HepG2 (cell line): ENCODE measurements around the gene RPS27L. TPM values are rescaled to one million over a fixed set of nuclear protein-coding genes. Genes with fewer than 3 reads are reported as not detected.
A peak's percentile ranks its signal among the peaks of the same experiment; 100 is the strongest.

ENCODE experiments used
- FOXA3 ChIP-seq: IDR thresholded peaks from 2 replicates; pipeline ENCODE4 v1.6.1; 2016; ENCODE audit warnings: missing genetic modification reagents, missing compliant biosample characterization
- KAT8 ChIP-seq: IDR thresholded peaks from 2 replicates; pipeline ENCODE4 v1.6.1; 2016; ENCODE audit warnings: missing genetic modification reagents, missing compliant biosample characterization
- LBX2 ChIP-seq: sonication (generic); formaldehyde crosslinking; IDR thresholded peaks from 2 replicates; pipeline ENCODE4 v1.5.0; 2020; ENCODE audit warnings: missing genetic modification reagents, mild to moderate bottlenecking, borderline replicate concordance
- MTA1 ChIP-seq: sonication (generic); formaldehyde crosslinking; IDR thresholded peaks from 2 replicates; pipeline ENCODE4 v1.4.0; 2020; ENCODE audit warnings: missing genetic modification reagents, mild to moderate bottlenecking, borderline replicate concordance
- MTF1 ChIP-seq: sonication (generic); formaldehyde crosslinking; IDR thresholded peaks from 2 replicates; pipeline ENCODE4 v1.5.0; 2020; ENCODE audit warnings: missing genetic modification reagents
- MXD4 ChIP-seq: IDR thresholded peaks from 2 replicates; pipeline ENCODE4 v1.6.1; 2016; ENCODE audit warnings: mild to moderate bottlenecking, missing biosample characterization, missing genetic modification reagents
- PBX3 ChIP-seq: sonication (generic); formaldehyde crosslinking; IDR thresholded peaks from 2 replicates; pipeline ENCODE4 v1.8.1; 2023; ENCODE audit warnings: missing genetic modification reagents, inconsistent platforms, borderline replicate concordance
- PHF8 ChIP-seq: sonication (generic); formaldehyde crosslinking; IDR thresholded peaks from 2 replicates; pipeline ENCODE4 v1.5.0; 2020; ENCODE audit warnings: missing genetic modification reagents
- RAD51 ChIP-seq: fragments of 450-650 bp; IDR thresholded peaks from 2 replicates; pipeline ENCODE4 v1.6.1; 2016; ENCODE audit warnings: borderline replicate concordance
- TFDP1 ChIP-seq: IDR thresholded peaks from 2 replicates; pipeline ENCODE4 v1.6.1; 2016; ENCODE audit warnings: missing compliant biosample characterization, missing genetic modification reagents, borderline replicate concordance
- TP53 ChIP-seq: sonication (generic); formaldehyde crosslinking; conservative IDR thresholded peaks from 2 replicates; pipeline ENCODE4 v1.4.0; 2020; ENCODE audit warnings: missing genetic modification reagents
- XBP1 ChIP-seq: sonication (generic); formaldehyde crosslinking; IDR thresholded peaks from 2 replicates; pipeline ENCODE4 v1.5.0; 2020; ENCODE audit warnings: missing genetic modification reagents
- ZBTB4 ChIP-seq: sonication (generic); formaldehyde crosslinking; IDR thresholded peaks from 2 replicates; pipeline ENCODE4 v1.4.0; 2020; ENCODE audit warnings: missing genetic modification reagents, mild to moderate bottlenecking, borderline replicate concordance
- ZFP36L2 ChIP-seq: sonication (generic); formaldehyde crosslinking; IDR thresholded peaks from 2 replicates; pipeline ENCODE4 v1.4.0; 2020; ENCODE audit warnings: missing genetic modification reagents
- ZNF180 ChIP-seq: sonication (generic); formaldehyde crosslinking; IDR thresholded peaks from 2 replicates; pipeline ENCODE4 v1.4.0; 2020; ENCODE audit warnings: low read depth, missing genetic modification reagents, borderline replicate concordance
- ZNF230 ChIP-seq: sonication (generic); formaldehyde crosslinking; IDR thresholded peaks from 2 replicates; pipeline ENCODE4 v1.4.0; 2020; ENCODE audit warnings: mild to moderate bottlenecking, missing genetic modification reagents
- ZNF564 ChIP-seq: sonication (generic); formaldehyde crosslinking; IDR thresholded peaks from 2 replicates; pipeline ENCODE4 v1.8.1; 2023; ENCODE audit warnings: mild to moderate bottlenecking, missing genetic modification reagents
- ZNF670 ChIP-seq: sonication (generic); formaldehyde crosslinking; IDR thresholded peaks from 2 replicates; pipeline ENCODE4 v1.8.0; 2022; ENCODE audit warnings: mild to moderate bottlenecking, missing genetic modification reagents, borderline replicate concordance
- ZNF720 ChIP-seq: sonication (generic); formaldehyde crosslinking; IDR thresholded peaks from 2 replicates; pipeline ENCODE4 v1.4.0; 2020; ENCODE audit warnings: missing genetic modification reagents
- ZNF788 ChIP-seq: sonication (generic); formaldehyde crosslinking; IDR thresholded peaks from 2 replicates; pipeline ENCODE4 v1.5.0; 2020; ENCODE audit warnings: mild to moderate bottlenecking, missing genetic modification reagents, borderline replicate concordance
- ZNF800 ChIP-seq: sonication (generic); formaldehyde crosslinking; IDR thresholded peaks from 2 replicates; pipeline ENCODE4 v1.4.0; 2020; ENCODE audit warnings: missing genetic modification reagents
- ZNF878 ChIP-seq: sonication (generic); formaldehyde crosslinking; IDR thresholded peaks from 2 replicates; pipeline ENCODE4 v1.8.1; 2023; ENCODE audit warnings: mild to moderate bottlenecking, missing genetic modification reagents, moderate library complexity
- polyA plus RNA-seq, 8 experiments: library from polyadenylated mRNA; depleted of rRNA in 3 of 8; stranded (reverse) in 7 of 8; unstranded in 1 of 8; fragments of >200 nt; fragmentation: Illumina TruSeq in 4 of 8; extraction: Trizol in 4 of 8; gene quantifications; 2 replicates each; pipeline versions ENCODE4 v1.2.1 to v1.2.3, GENCODE V29; 2011 to 2016; ENCODE audit warnings: low read depth in 4 of 8, missing spikeins in 1 of 8, mixed read lengths in 1 of 8; ENCODE audit not compliant: insufficient read depth in 1 of 8
- total RNA-seq, 5 experiments: library from RNA; depleted of rRNA; stranded (reverse); fragments of >200 nt; fragmentation: Illumina TruSeq; extraction: Trizol; gene quantifications; 2 replicates each; pipeline ENCODE4 v1.2.3, GENCODE V29; 2016; ENCODE audit warnings: low read depth in 1 of 5

The RPS27L gene
- total and polyA plus RNA-seq, 2 of the 13 experiments (the other 11 are each of a cell fraction or from before 2014, with no cell fraction given): 231 to 433 TPM

GRCh38 chr15:63121382-63122001, 35.8 kb downstream of the RPS27L start, which contains the start of gene LACTB (continued):
- TF ChIP-seq ZBTB4 (CRISPR knock-in tag) (no peak), ZNF180 (CRISPR knock-in tag) (no peak), RAD51 (no peak), MTF1 (CRISPR knock-in tag) (no peak), ZNF788 (CRISPR knock-in tag) (no peak), ZNF230 (CRISPR knock-in tag) (no peak), ZNF564 (CRISPR knock-in tag) (no peak), TP53 (CRISPR knock-in tag) (no peak), PBX3 (CRISPR knock-in tag) (no peak), FOXA3 (CRISPR knock-in tag) (no peak), MTA1 (no peak), ZFP36L2 (CRISPR knock-in tag) (no peak), TFDP1 (CRISPR knock-in tag) (no peak), ZNF878 (CRISPR knock-in tag) (no peak), ZNF800 (CRISPR knock-in tag) (0 out of 2 replicates have a peak, but pooled peaks have one; percentile 25), LBX2 (no peak), MXD4 (CRISPR knock-in tag) (no peak), KAT8 (CRISPR knock-in tag) (peak; percentile 82), ZNF670 (CRISPR knock-in tag) (no peak), ZNF720 (CRISPR knock-in tag) (no peak), PHF8 (CRISPR knock-in tag) (peak; percentile 27; the same call in 1 of the 2 replicates), XBP1 (no peak)
